Fibroblast of the aortic adventitia (primary cell): ENCODE results near the gene CNNM4. TPM values are rescaled to one million over a fixed set of nuclear protein-coding genes. Genes with fewer than 3 reads are reported as not detected.

Source experiments
- DNase-seq: peaks from one replicate; pipeline ENCODE4 v3.0.0-alpha.2; 2010; ENCODE audit warnings: low read depth
- H3K4me3 ChIP-seq: 2 replicates; pipeline ENCODE4 v1.5.1; 2011; ENCODE audit warnings: low read depth, mild to moderate bottlenecking, control low read depth, low read length, moderate library complexity
- total RNA-seq: library from RNA; depleted of rRNA; stranded (reverse); fragments of >200 nt; gene quantifications from 2 replicates; pipeline ENCODE4 v1.2.3, GENCODE V29; 2012; ENCODE audit warnings: low replicate concordance
- TF ChIP-seq, protein P1 (sequence below): IDR thresholded peaks from 2 replicates; pipeline ENCODE4 v1.5.1; 2011; ENCODE audit warnings: mild to moderate bottlenecking, low read length, control low read depth, inconsistent platforms; ENCODE audit not compliant: insufficient read depth

CNNM4 gene
- total RNA-seq, 1 donor = 3.8 TPM

DNA sequence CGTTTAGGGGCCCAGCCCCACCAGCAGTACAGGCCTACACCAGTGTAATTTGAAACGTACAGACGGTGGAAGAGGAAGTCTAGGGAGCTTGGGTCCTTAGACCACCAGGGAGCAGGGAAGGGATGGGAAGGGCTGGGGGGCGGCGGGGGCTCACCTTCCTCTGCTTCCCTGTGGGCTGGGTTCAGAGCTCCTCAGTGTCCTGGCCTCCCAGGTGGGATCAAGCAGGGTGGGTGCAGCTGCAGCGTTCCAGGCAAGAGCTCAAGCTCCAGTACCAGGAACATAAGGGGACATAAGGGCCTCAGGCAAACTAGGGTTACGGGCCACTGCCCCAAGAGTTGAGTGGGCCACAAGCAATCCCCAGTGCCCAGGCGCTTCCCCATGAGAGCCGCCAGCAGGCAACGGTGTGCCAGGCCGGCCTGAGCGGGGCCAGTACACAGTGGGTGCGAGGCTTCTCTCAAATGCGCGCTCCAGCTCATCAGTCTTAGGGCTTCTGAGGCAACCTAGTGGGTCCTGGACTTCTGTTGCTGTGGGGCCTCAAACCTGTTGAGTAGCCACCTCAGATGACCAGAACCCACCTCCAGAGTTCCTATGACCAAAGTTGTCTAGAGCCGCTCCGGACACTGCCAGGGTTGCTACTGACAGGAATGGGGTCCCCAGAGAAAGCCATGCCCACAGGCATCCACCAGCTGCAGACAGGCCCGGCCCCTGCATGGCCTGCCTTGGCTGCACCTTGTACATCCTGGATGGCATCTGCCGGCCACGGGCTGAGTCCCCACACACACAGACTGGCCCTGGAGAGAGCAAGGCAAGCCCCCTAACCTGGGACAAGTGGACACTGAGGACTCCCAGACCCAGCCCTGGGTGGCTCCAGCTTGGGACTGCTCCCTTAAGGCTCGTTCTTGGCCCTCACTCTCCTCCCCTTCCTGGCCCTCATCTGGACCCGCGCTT lies 77.9 kb downstream of the CNNM4 start:
- DNase-seq = no peak
- no peak overlapping the region for H3K4me3 ChIP-seq
- TF ChIP-seq, protein P1, sequence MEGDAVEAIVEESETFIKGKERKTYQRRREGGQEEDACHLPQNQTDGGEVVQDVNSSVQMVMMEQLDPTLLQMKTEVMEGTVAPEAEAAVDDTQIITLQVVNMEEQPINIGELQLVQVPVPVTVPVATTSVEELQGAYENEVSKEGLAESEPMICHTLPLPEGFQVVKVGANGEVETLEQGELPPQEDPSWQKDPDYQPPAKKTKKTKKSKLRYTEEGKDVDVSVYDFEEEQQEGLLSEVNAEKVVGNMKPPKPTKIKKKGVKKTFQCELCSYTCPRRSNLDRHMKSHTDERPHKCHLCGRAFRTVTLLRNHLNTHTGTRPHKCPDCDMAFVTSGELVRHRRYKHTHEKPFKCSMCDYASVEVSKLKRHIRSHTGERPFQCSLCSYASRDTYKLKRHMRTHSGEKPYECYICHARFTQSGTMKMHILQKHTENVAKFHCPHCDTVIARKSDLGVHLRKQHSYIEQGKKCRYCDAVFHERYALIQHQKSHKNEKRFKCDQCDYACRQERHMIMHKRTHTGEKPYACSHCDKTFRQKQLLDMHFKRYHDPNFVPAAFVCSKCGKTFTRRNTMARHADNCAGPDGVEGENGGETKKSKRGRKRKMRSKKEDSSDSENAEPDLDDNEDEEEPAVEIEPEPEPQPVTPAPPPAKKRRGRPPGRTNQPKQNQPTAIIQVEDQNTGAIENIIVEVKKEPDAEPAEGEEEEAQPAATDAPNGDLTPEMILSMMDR = no peak

DNA sequence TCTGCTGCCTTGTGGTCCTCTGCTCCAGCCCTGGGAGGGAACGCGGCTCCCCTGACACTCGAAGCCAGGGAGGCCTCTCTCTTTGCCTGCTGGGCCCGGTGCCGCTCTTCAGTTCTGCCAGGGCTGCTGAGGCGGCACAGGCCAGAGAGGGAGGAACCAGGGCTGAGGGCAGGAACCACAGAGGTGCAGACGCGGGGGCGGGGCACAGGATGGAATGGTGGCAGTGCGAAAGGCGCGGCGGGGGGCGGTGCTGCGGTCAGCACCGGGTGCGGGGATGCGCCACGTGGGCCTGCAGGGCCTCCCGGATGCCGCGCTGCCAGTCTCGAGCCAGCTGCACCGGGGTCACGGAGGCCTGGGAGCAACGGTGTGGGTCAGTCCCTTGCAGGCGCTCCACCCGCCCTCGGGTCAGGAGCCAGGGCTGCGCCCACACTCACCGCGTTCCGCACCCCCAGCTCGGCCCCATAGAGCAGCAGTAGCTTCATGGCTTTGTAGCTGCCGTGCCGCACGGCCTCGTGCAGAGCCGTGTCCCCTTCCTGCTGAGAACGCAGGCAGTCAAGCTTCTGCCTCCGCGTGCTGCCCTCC lies 78.7 kb downstream of the CNNM4 start:
- H3K4me3 ChIP-seq = no peak overlapping the region
- TF ChIP-seq, protein P1 = no peak
- no peak for DNase-seq

DNA sequence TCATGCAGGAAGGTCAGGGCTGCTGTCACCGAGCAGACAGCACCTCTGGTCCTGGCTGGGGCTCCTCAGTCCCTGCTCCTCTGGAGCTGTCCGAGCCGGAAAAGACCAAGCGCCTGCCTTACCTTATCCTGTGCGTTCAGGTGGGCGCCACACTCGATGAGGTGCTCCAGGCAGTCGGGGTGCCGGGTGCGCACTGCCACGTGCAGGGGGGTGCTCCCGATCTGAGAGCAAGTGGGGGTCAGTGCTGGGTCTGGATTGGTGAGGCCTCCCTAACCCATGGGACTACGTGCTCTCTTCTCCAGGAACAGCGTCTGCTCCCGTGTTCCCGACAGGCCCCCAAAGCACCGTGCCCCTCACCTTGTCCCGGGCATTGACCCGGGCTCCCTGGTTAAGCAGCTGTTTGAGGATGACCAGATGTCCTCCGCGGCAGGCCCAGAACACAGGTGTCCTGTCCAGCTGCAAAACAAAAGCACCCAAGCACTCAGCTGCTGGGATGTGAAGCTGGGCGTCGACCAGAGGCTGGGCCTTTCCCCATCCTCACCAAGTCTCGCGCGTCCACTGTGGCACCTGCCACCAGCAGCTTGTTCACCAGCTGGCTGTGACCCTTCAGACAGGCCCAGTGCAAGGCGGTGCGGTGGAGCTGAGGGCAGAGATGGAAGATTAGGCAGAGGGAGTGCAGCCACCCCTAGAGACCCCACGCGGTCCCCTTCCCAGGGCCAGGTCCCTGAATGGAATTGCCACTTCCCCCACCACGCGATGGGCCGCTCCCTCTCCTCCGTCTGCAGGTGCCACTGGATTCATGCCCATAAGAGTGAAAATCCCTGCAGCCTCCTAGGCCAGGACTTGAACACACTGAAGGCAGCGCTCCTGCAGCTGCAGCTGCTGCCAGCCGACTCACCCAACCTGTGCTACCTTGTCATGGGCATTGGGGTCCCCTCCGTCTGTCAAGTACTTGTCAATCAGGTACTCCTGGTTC lies 79.5 kb downstream of the CNNM4 start:
- no peak for DNase-seq
- TF ChIP-seq, protein P1 = no peak
- H3K4me3 ChIP-seq = no peak overlapping the region

DNA sequence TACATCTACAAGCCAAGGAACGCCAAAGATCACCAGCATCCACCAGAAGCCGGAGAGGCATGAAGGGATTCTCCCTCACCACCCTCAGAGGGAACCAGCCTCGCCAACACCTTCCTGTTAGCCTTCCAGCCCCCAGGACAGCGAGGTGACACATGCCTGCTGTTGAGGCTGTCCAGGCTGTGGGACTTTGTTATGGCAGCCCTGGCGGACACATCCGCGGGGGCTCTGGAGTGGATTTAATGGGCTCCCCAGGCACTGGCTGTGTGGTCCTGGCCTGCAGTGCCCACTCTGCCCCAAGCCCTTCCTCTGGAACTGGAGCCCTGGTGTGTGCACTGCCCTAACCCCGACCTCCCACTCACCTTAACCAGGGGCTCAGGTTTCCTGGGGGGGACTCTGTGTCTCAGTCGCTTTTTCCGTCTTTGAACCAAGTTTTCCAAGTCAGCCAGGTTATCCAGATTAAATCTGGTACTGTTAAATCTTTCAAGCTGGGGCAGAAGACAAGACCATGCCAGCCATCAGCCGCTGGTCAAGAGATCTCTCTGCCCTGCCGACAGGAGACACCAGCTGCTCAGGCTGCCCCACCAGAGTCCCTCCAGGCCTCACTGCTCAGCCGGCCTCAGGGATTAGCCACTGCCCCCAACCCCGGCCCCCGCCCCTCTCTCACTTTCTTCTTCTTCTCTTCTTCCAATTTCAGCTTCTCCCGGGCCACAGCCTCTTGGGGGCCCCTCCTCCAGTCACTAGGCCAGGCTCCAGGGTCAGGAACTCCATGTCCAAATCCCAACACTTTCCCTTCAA lies 81.2 kb downstream of the CNNM4 start:
- no peak for DNase-seq
- H3K4me3 ChIP-seq = no peak overlapping the region
- TF ChIP-seq, protein P1 = no peak

- H3K4me3 ChIP-seq = no peak overlapping the region
- DNase-seq = no peak
- TF ChIP-seq, protein P1 = no peak
Observed at GRCh38 chr2:96842600-96842999, 81.9 kb downstream of the CNNM4 start.
